22Rv1 (cell line): ENCODE results near the gene TP73.

Experiments used
- H3K27ac ChIP-seq: fragments of 450-650 bp; 2 replicates; pipeline ENCODE4 v1.5.1; 2017
- ZFX ChIP-seq: fragments of 450-650 bp; IDR thresholded peaks from 2 replicates; pipeline ENCODE4 v1.6.1; 2017; ENCODE audit warnings: antibody characterized with exemption, borderline replicate concordance
- TF ChIP-seq, protein P1 (sequence below): fragments of 450-650 bp; IDR thresholded peaks from 2 replicates; pipeline ENCODE4 v1.5.1; 2017; ENCODE audit warnings: mild to moderate bottlenecking

Gene TP73

DNA sequence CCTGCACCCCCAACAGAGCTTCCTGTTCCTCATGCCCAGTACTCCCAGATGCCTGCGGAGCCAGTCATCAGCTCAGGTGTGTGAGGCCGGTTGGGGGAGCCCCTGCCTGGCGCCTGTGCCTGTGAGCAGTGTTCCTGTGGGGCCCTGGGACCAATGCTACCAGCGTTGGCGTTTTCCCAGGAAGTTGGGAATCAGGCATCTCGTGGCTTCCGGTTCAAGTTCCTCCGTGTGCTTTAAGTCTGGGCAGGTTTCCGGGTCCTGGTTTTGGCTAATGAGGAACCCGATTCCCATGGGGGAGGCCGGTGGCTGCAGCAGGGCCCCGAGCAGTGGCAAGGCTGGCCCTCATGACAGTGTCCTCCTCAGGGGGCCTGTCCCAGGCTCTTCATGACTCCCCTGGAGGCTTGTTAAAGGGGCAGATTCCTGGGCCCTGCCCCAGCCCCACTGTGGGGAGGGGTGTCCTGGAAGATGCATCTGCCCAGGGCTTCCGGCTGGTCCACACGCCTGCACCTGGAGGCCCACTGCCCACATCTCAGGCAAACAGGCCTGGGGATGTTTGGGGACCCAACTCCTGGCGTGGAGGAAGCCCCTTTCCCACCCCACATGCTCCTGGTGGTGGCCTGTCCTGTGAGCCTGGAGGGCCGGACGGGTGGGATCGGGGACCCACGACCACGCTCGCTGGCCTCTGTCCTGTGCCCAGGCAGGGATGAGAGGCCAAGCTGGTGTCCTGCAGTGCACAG, 26.2 kb downstream of the TP73 start:
- H3K27ac ChIP-seq: no peak overlapping the region
- TF ChIP-seq ZFX: no peak
- TF ChIP-seq, protein P1, sequence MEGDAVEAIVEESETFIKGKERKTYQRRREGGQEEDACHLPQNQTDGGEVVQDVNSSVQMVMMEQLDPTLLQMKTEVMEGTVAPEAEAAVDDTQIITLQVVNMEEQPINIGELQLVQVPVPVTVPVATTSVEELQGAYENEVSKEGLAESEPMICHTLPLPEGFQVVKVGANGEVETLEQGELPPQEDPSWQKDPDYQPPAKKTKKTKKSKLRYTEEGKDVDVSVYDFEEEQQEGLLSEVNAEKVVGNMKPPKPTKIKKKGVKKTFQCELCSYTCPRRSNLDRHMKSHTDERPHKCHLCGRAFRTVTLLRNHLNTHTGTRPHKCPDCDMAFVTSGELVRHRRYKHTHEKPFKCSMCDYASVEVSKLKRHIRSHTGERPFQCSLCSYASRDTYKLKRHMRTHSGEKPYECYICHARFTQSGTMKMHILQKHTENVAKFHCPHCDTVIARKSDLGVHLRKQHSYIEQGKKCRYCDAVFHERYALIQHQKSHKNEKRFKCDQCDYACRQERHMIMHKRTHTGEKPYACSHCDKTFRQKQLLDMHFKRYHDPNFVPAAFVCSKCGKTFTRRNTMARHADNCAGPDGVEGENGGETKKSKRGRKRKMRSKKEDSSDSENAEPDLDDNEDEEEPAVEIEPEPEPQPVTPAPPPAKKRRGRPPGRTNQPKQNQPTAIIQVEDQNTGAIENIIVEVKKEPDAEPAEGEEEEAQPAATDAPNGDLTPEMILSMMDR: no peak

DNA sequence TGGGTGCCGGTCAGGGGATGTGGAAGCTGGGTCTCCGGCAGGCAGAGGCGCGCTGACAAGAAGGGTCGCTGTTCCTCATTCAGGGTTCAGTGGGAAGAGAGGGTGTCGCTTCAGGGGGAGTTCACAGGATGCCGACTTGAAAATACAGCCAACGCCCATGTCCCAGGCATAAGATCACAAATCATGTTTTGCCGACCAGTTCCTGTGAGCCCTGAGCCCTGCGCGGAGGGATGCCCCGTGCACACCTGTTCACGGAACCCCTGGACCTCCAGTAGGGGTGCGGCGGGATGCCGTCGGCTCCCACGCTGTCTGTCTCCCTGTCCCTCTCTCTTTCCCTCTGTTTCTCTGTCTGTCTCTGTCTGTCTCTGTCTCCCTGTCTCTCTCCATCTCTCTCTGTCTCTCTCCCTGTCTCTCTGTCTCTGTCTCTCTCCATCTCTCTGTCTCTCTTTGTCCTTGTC, 26.8 kb downstream of the TP73 start:
- no peak for TF ChIP-seq ZFX
- TF ChIP-seq, protein P1: no peak
- H3K27ac ChIP-seq: no peak overlapping the region

DNA sequence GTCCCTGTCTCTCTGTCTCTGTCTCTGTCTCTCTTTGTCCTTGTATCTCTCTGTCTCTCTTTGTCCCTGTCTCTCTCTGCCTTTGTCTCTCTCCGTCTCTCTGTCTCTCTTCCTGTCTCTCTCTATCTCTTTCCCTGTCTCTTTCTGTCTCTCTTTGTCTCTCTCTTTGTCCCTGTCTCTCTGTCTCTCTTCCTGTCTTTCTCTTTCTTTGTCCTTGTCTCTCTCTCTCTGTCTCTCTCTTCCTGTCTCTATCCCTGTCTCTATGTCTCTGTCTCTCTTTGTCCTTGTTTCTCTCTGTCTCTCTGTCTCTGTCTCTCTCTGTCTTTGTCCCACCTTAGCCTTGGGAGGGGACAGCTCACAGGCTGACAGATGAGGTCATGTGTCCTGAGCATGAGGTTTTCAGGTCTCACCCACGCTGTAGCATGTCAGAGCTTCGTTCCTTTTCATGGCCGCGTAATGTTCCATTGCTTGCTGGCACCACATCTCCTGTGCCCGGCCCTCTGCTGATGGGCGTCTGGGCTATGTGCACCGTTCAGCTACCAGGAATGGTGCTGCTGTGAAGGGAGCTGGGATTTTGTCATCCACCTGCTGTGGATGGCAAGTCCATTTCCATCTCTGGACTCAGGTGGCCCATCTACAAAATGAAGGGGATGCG, 27.6 kb downstream of the TP73 start:
- H3K27ac ChIP-seq: no peak overlapping the region
- no peak for TF ChIP-seq ZFX
- TF ChIP-seq, protein P1: no peak

DNA sequence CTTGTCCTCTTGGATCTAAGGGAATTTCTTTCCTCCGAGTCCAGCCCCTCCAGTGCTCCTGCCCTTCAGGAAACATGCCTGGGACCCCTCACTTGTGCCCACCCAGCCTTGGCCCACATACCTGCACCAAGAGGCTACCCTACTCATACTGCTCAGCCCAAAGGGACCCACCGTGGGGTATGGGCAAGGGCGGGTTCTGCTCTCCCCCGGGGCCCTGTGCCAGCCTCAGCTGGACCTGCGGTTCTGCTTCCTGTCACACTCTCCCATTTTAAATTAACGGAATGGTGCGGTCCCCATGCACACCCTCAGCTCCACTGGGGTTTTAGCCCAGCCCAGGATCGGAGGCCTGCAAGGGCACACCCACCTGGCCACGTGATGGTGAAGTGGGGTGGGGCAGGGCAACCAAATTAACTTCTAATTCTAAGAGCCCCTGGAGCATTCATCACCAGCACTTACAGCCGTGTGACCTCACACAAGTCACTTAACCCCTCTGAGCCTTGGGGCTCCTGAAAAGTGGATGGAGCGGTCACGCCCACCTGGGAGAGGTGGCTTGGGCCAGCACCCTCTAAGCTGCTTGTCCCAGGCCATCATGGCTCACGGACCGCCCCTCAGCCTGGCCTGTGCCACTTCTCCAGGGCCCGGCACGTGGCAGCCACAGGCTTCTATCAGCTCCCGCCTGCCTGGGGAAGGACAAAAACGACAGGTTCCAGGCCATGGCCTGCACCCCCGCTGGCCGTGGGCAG, 28.3 kb downstream of the TP73 start:
- TF ChIP-seq, protein P1: no peak
- no peak for TF ChIP-seq ZFX
- no peak overlapping the region for H3K27ac ChIP-seq

DNA sequence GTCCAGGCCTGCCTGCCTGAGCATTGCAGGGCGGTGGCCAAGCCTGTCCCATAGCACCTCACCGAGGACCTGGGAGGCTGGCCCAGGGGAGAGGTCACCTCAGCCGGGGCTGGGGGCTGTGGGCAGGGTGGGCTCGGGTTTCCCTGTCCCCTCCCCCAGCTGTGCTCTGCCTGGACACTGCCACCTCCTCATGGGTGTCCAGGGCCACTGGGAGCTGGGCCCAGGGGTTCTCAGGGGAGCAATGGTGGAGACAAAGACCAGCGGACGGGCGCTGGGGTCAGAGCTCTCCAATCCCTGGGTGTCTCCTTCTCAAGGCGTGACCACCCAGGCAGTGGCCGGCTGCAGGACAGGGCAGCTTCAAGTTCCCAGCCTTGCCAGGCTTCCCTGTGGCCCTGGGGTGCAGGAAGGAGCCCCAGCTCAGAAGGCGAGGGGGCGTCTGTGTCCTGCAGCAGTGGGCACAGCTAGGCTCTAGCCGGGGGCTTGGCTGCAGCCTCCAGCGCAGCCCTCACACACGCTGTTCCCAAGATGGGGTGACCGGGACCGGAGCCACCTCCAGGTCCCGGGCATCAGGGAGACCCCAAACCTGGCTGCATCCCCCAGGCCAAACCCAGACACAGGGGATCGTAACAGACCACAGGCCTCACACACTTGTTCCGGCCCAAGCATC, 29.0 kb downstream of the TP73 start:
- H3K27ac ChIP-seq: no peak overlapping the region
- no peak for TF ChIP-seq ZFX
- TF ChIP-seq, protein P1: no peak

DNA sequence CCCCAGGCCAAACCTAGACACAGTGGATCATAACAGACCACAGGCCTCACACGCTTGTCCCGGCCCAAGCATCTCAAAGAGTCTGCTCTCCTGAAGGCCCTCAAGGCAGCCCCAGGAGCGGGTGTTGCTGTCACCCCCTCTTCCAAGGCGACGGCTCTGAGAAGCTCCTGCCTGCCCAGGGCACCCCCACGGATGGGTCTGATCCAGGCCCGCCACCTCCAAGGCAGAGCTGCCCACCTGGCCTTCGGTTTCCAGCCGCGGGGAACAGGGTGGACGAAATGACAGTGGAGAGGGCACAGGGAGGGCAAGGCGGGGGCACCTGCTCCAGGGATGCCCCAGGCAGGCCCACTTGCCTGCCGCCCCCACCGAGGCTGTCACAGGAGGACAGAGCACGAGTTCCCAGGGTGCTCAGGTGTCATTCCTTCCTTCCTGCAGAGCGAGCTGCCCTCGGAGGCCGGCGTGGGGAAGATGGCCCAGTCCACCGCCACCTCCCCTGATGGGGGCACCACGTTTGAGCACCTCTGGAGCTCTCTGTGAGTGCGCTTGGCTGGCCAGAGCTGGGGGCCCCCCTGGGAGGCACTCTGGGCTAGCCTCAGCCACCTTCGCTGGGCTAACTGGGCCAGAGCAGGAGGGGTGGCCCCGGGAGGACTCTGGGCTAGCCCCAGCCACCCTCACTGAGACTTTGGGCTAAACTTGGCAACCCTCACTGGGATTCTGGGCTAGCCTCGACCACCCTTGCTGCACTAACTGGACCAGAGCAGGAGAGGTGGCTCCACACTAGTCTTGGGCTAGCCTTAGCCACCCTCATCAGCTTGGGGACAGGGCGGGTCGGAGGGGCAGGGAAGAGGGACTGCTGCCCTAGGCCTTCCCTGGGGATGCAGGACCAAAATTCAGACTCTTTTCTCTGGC, 29.8 kb downstream of the TP73 start:
- TF ChIP-seq, protein P1: no peak
- TF ChIP-seq ZFX: no peak
- H3K27ac ChIP-seq: no peak overlapping the region
